Osteocyte (in vitro differentiated cells): Measurements from ENCODE around the gene SPOPL. TPM values are rescaled to one million over a fixed set of nuclear protein-coding genes. Genes with fewer than 3 reads are reported as not detected.

Source experiments
- DNase-seq: peaks from one replicate; pipeline ENCODE4 v3.0.0; 2021; ENCODE audit warnings: mixed read lengths; ENCODE audit not compliant: unreplicated experiment; ENCODE audit errors: extremely low spot score
- H3K27ac Mint-ChIP-seq: one replicate; pipeline ENCODE4 v1.8.0; 2021; ENCODE audit warnings: mild to moderate bottlenecking, mixed read lengths; ENCODE audit not compliant: unreplicated experiment
- H3K27me3 Mint-ChIP-seq: one replicate; pipeline ENCODE4 v1.8.0; 2021; ENCODE audit warnings: mixed read lengths; ENCODE audit not compliant: unreplicated experiment
- H3K36me3 Mint-ChIP-seq: one replicate; pipeline ENCODE4 v1.8.0; 2021; ENCODE audit warnings: mixed read lengths; ENCODE audit not compliant: unreplicated experiment
- H3K4me1 Mint-ChIP-seq: one replicate; pipeline ENCODE4 v1.8.0; 2021; ENCODE audit warnings: mixed read lengths; ENCODE audit not compliant: unreplicated experiment
- H3K4me3 Mint-ChIP-seq: one replicate; pipeline ENCODE4 v1.8.0; 2021; ENCODE audit warnings: mild to moderate bottlenecking, moderate library complexity, mixed read lengths; ENCODE audit not compliant: unreplicated experiment
- H3K9me3 Mint-ChIP-seq: one replicate; pipeline ENCODE4 v1.8.0; 2021; ENCODE audit warnings: mixed read lengths; ENCODE audit not compliant: unreplicated experiment
- CTCF ChIP-seq: fragments of 200-600 bp; sonication (generic); IDR thresholded peaks from 2 replicates; pipeline ENCODE4 v1.5.0; 2021; ENCODE audit warnings: antibody characterized with exemption, mild to moderate bottlenecking, moderate library complexity
- total RNA-seq: library from RNA; stranded (reverse); gene quantifications from 2 replicates; pipeline ENCODE4 v1.2.1, GENCODE V29; 2021

The SPOPL gene
- total RNA-seq, 1 donor from 2014 or later, result 13.3 TPM

GRCh38 chr2:138504092-138504491, 2.5 kb downstream of the SPOPL start:
- Mint-ChIP-seq H3K4me1 (peaks cover 45% of the 10 kb centered on the region), H3K27ac (no peak overlapping the region), H3K27me3 (no peaks in the 10 kb centered on the region), H3K9me3 (no peaks in the 10 kb centered on the region), H3K36me3 (peaks cover 2% of the 10 kb centered on the region), H3K4me3 (no peak overlapping the region)
- TF ChIP-seq CTCF, result no peak
- no peak for DNase-seq

- TF ChIP-seq CTCF, result no peak
- Mint-ChIP-seq H3K27me3 (no peaks in the 10 kb centered on the region), H3K36me3 (peaks cover 2% of the 10 kb centered on the region), H3K4me3 (no peak overlapping the region), H3K4me1 (peaks cover 45% of the 10 kb centered on the region), H3K9me3 (no peaks in the 10 kb centered on the region), H3K27ac (no peak overlapping the region)
- DNase-seq, result no peak
Observed at GRCh38 chr2:138504546-138505235, 3.1 kb downstream of the SPOPL start.

GRCh38 chr2:138507267-138507666, 5.7 kb downstream of the SPOPL start:
- no peak for DNase-seq
- H3K4me1 Mint-ChIP-seq, result peaks cover 35% of the 10 kb centered on the region
- no peak overlapping the region for H3K27ac Mint-ChIP-seq
- no peaks in the 10 kb centered on the region for H3K27me3 Mint-ChIP-seq
- no peak for TF ChIP-seq CTCF
- H3K36me3 Mint-ChIP-seq, result peaks cover 1% of the 10 kb centered on the region
- H3K9me3 Mint-ChIP-seq, result no peaks in the 10 kb centered on the region
- H3K4me3 Mint-ChIP-seq, result no peak overlapping the region

- DNase-seq, result no peak
- H3K36me3 Mint-ChIP-seq, result peaks cover 3% of the 10 kb centered on the region
Observed at GRCh38 chr2:138510319-138510718, 8.7 kb downstream of the SPOPL start.

GRCh38 chr2:138512672-138513071, 11.1 kb downstream of the SPOPL start:
- H3K9me3 Mint-ChIP-seq, result peaks cover 5% of the 10 kb centered on the region
- peaks cover 3% of the 10 kb centered on the region for H3K36me3 Mint-ChIP-seq
- no peak for TF ChIP-seq CTCF
- H3K4me1 Mint-ChIP-seq, result peaks cover 11% of the 10 kb centered on the region
- no peak overlapping the region for H3K27ac Mint-ChIP-seq
- H3K27me3 Mint-ChIP-seq, result no peaks in the 10 kb centered on the region
- no peak for DNase-seq
- H3K4me3 Mint-ChIP-seq, result no peak overlapping the region

More at GRCh38 chr2:138510319-138510718, 8.7 kb downstream of the SPOPL start:
- no peak for TF ChIP-seq CTCF
- Mint-ChIP-seq H3K4me3 (no peak overlapping the region), H3K27ac (no peak overlapping the region), H3K27me3 (no peaks in the 10 kb centered on the region), H3K4me1 (peaks cover 14% of the 10 kb centered on the region), H3K9me3 (peaks cover 5% of the 10 kb centered on the region)
